Prostate gland (tissue), 2 donors: ENCODE measurements around the gene PSMD5. TPM values are rescaled to one million over a fixed set of nuclear protein-coding genes. Genes with fewer than 3 reads are reported as not detected.
A peak's percentile ranks its signal among the peaks of the same experiment; 100 is the strongest.

Source experiments
- DNase-seq: peaks from one replicate; pipeline ENCODE4 v3.0.0-alpha.2; 2019; ENCODE audit warnings: low spot score
- H3K27ac ChIP-seq, 2 donors: fragments of 200-600 bp; sonication (generic); 2 replicates each; pipeline ENCODE4 v1.5.1; 2017 to 2019
- H3K27me3 ChIP-seq: fragments of 200-600 bp; sonication (generic); replicated peaks from 2 replicates; pipeline ENCODE4 v1.5.1; 2019; ENCODE audit not compliant: insufficient read depth
- H3K36me3 ChIP-seq, 2 donors: fragments of 200-600 bp; sonication (generic); 1 replicate in 1 of 2; 2 replicates in 1 of 2; pipeline versions ENCODE4 v1.5.1 to v1.8.1; 2017 to 2019
- H3K4me1 ChIP-seq: fragments of 200-600 bp; sonication (generic); replicated peaks from 2 replicates; pipeline ENCODE4 v1.5.1; 2019
- H3K4me3 ChIP-seq, 2 donors: fragments of 200-600 bp; sonication (generic); 2 replicates each; pipeline ENCODE4 v1.5.1; 2017 to 2019
- H3K9me3 ChIP-seq: fragments of 200-600 bp; sonication (generic); 2 replicates; pipeline ENCODE4 v1.5.1; 2017
- POLR2A ChIP-seq: fragments of 450-650 bp; IDR thresholded peaks from one replicate; pipeline ENCODE4 v1.6.1; 2016; ENCODE audit warnings: antibody characterized with exemption, mild to moderate bottlenecking
- POLR2AphosphoS5 ChIP-seq: sonication (generic); formaldehyde crosslinking; IDR thresholded peaks from one replicate; pipeline ENCODE4 v1.6.1; 2017; ENCODE audit warnings: antibody characterized with exemption
- WGBS: methylation state at CpG from one replicate; pipeline ENCODE4 v1.1.5; 2018; 5-methylcytosine and 5-hydroxymethylcytosine counted together
- intact Hi-C: fragments of 100-400 bp; cut with DNase I; formaldehyde crosslinking; loops from one replicate; pipeline ENCODE4 v1.14.2; 2022
- total RNA-seq, 2 donors: library from RNA; depleted of rRNA; stranded (reverse); fragments of >200 nt; gene quantifications; one replicate each; pipeline ENCODE4 v1.1.0, GENCODE V29; 2016
- TF ChIP-seq, protein P1 (sequence below), 4 experiments: fragments of 200-600 bp in 2 of 4; fragments of 450-650 bp in 2 of 4; sonication (generic) in 2 of 4; IDR thresholded peaks; 1 replicate in 3 of 4; 2 replicates in 1 of 4; pipeline ENCODE4 v1.5.1; 2016 to 2019; ENCODE audit warnings: antibody characterized with exemption in 4 of 4, mild to moderate bottlenecking in 2 of 4, moderate library complexity in 2 of 4

The PSMD5 gene
- total RNA-seq, 2 donors from 2014 or later = 30.0 to 36.3 TPM

DNA sequence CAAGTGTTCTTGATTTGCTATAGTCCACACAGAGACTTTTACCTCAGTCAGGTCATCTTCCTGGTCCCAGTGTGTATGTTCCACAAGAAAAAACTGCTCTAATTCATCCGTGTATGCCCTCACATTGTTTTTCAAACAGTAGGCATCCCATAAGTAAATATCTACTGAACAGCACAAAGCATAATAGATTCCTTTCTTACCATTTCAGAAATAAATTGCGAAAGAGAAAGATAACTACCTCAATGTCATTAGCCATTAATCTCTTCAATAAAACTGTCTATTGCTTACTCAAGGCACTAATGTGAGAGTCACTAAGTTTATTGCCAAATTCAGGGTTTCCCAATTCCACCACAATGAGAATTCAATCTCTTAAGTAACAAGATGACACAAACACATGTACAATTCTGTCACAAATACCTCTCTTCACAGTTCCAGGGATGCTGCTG lies 59.1 kb downstream of the PSMD5 start:
- TF ChIP-seq POLR2A (no peak), POLR2AphosphoS5 (peak; percentile 85)
- TF ChIP-seq, protein P1, sequence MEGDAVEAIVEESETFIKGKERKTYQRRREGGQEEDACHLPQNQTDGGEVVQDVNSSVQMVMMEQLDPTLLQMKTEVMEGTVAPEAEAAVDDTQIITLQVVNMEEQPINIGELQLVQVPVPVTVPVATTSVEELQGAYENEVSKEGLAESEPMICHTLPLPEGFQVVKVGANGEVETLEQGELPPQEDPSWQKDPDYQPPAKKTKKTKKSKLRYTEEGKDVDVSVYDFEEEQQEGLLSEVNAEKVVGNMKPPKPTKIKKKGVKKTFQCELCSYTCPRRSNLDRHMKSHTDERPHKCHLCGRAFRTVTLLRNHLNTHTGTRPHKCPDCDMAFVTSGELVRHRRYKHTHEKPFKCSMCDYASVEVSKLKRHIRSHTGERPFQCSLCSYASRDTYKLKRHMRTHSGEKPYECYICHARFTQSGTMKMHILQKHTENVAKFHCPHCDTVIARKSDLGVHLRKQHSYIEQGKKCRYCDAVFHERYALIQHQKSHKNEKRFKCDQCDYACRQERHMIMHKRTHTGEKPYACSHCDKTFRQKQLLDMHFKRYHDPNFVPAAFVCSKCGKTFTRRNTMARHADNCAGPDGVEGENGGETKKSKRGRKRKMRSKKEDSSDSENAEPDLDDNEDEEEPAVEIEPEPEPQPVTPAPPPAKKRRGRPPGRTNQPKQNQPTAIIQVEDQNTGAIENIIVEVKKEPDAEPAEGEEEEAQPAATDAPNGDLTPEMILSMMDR (IDR thresholded peaks at IDR 0.05) = peak in 1 of 4 experiments; percentile 2
- DNase-seq = peak; percentile 38
- WGBS = 24% methylated on average over 2 of the region's 2 CpGs
- intact Hi-C loops = no loop called here
- no peaks in the 10 kb centered on the region for H3K36me3 ChIP-seq
- H3K27ac ChIP-seq = peak overlapping the region; percentile 11 to 43
- no peaks in the 10 kb centered on the region for H3K9me3 ChIP-seq
- no peaks in the 10 kb centered on the region for H3K27me3 ChIP-seq
- no peak overlapping the region for H3K4me3 ChIP-seq
- peaks cover 6% of the 10 kb centered on the region for H3K4me1 ChIP-seq

DNA sequence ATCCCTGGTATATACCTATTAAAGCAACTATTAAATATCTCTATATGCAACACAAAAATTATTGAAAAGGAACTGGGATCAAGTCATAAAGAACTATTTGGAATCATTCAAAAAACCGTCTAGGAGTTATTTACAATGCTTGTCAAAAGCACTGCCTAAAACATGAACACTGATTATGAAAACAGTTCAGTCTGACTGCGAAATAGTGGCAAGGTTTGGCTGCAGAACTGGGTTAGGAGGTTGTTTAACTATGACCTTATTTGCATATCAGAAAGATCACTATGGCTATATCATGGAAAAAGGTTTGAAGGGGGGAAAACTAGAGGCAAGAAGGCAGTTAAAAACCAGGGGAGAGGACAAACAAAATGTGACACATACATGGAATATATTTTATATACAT lies 61.5 kb downstream of the PSMD5 start:
- no peak for DNase-seq
- Histone ChIP-seq H3K36me3 (no peaks in the 10 kb centered on the region), H3K27ac (no peak overlapping the region), H3K9me3 (no peaks in the 10 kb centered on the region), H3K4me3 (no peak overlapping the region), H3K27me3 (no peaks in the 10 kb centered on the region), H3K4me1 (peaks cover 18% of the 10 kb centered on the region)
- TF ChIP-seq POLR2A = no peak
- TF ChIP-seq, protein P1 (IDR thresholded peaks at IDR 0.05) = no peak
- TF ChIP-seq POLR2AphosphoS5 = no peak
- intact Hi-C loops = no loop called here
- WGBS = 72% methylated on average over 2 of the region's 2 CpGs

DNA sequence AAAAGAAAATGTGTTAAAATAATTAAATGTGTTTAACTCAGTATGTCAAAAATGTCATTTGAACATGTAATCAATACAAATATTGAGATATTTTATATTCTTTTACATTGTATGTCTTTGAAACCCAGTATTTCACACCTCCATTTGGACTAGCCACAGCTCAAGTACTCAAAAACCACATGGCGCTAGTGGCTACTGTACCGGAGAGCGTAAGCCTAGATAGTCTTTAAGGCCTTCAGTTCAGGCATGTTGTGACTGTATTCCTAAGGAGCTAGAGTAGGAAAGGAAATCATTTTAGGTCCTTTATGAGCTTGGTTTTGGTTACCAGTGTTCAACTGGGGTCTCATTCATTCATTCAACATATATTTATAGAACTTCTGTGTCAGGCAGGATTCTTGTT lies 62.4 kb downstream of the PSMD5 start:
- intact Hi-C loops = no loop called here
- TF ChIP-seq, protein P1 (IDR thresholded peaks at IDR 0.05) = no peak
- TF ChIP-seq POLR2AphosphoS5 (no peak), POLR2A (no peak)
- 98% methylated on average over 3 of the region's 3 CpGs for WGBS
- Histone ChIP-seq H3K9me3 (no peaks in the 10 kb centered on the region), H3K4me1 (peaks cover 18% of the 10 kb centered on the region), H3K36me3 (no peaks in the 10 kb centered on the region), H3K27ac (peak overlapping the region in 1 of 2 donors; percentile 41), H3K27me3 (no peaks in the 10 kb centered on the region), H3K4me3 (no peak overlapping the region)
- DNase-seq = no peak

DNA sequence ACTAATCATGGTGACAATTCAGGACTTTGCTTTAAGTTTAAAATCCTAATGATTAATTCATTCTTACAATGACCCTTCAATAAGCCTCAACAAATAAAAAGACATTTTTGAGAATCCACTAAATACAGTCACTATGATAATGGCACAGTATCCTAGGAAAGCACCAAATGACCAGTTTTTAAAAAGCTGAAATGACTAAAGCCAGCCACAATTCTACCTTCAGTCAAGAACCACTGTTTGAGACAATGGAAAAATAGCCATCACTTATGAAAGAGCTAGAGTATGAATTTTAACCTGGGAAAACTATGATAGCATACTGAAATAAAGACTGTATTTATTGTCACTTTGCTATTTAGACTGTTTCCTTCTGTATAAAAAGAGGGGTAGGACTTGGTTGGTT lies 63.5 kb downstream of the PSMD5 start:
- no peak for TF ChIP-seq POLR2A
- TF ChIP-seq, protein P1 (IDR thresholded peaks at IDR 0.05) = no peak
- no peak for TF ChIP-seq POLR2AphosphoS5
- DNase-seq = no peak
- peak overlapping the region in 1 of 2 donors; percentile 47 for H3K27ac ChIP-seq
- H3K9me3 ChIP-seq = no peaks in the 10 kb centered on the region
- no peaks in the 10 kb centered on the region for H3K27me3 ChIP-seq
- H3K4me3 ChIP-seq = no peak overlapping the region
- no peaks in the 10 kb centered on the region for H3K36me3 ChIP-seq
- intact Hi-C loops = no loop called here
- peaks cover 18% of the 10 kb centered on the region for H3K4me1 ChIP-seq

DNA sequence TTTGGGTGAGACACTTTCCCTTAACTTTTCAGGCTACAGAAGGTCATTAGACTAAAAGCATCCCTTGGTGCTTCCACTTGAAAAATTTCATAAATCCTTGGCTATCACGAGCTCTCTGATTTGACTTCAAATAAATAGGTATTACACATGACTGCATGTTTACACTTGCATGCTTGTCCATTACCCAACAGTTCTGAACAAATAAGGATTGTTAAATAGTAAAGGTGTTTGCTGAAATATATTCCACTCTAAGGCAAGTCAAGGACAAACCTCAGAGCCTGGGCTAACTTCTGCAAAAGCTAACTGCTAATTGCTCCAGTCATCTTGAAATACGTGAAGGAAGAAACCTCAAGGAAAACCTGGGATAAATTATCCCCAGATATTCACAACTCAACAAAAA lies 64.0 kb downstream of the PSMD5 start:
- Histone ChIP-seq H3K4me3 (no peak overlapping the region), H3K27me3 (no peaks in the 10 kb centered on the region), H3K36me3 (no peaks in the 10 kb centered on the region), H3K4me1 (peaks cover 18% of the 10 kb centered on the region), H3K27ac (peak overlapping the region in 1 of 2 donors; percentile 47), H3K9me3 (no peaks in the 10 kb centered on the region)
- intact Hi-C loops = no loop called here
- peak; percentile 26 for DNase-seq
- peak; percentile 83 for TF ChIP-seq POLR2AphosphoS5
- TF ChIP-seq, protein P1 (IDR thresholded peaks at IDR 0.05) = no peak
- WGBS = 43% methylated on average over 2 of the region's 2 CpGs
